SU-DHL-6 (cell line): ENCODE results near the gene ZMYND8.

ENCODE experiments used
- H2AFZ ChIP-seq: fragments of 200-600 bp; sonication (generic); 2 replicates; pipeline ENCODE4 v1.6.1; 2014; ENCODE audit warnings: low read depth, mild to moderate bottlenecking, moderate library complexity, mixed read lengths, antibody characterized with exemption, low read length; ENCODE audit not compliant: severe bottlenecking
- H3F3A ChIP-seq: fragments of 200-600 bp; shearing (Covaris generic); 2 replicates; pipeline ENCODE4 v1.6.0; 2016; ENCODE audit warnings: antibody characterized with exemption, mild to moderate bottlenecking; ENCODE audit not compliant: insufficient read depth
- H3K27ac ChIP-seq: fragments of 200-600 bp; sonication (generic); 2 replicates; pipeline ENCODE4 v1.5.1; 2016; ENCODE audit warnings: low read depth, mild to moderate bottlenecking, low read length, moderate library complexity, mixed read lengths
- H3K27me3 ChIP-seq: fragments of 200-600 bp; sonication (generic), shearing (Covaris generic); 2 replicates; pipeline ENCODE4 v1.6.0; 2014; ENCODE audit warnings: mild to moderate bottlenecking, low read length
- H3K36me3 ChIP-seq: fragments of 200-600 bp; sonication (generic); 2 replicates; pipeline ENCODE4 v1.6.1; 2014; ENCODE audit warnings: mild to moderate bottlenecking, low read length, mixed read lengths
- H3K4me2 ChIP-seq: fragments of 300-600, 200-600 bp; shearing (Covaris generic), sonication (generic); 2 replicates; pipeline ENCODE4 v1.6.0; 2014; ENCODE audit warnings: low read length, low read depth, mild to moderate bottlenecking; ENCODE audit not compliant: poor library complexity, severe bottlenecking
- H3K4me3 ChIP-seq: fragments of 200-600 bp; sonication (generic); 2 replicates; pipeline ENCODE4 v1.5.1; 2014; ENCODE audit warnings: antibody characterized with exemption, low read length, mild to moderate bottlenecking, mixed read lengths; ENCODE audit not compliant: insufficient read depth, poor library complexity, severe bottlenecking
- H3K79me2 ChIP-seq: fragments of 200-600 bp; sonication (generic); 2 replicates; pipeline ENCODE4 v1.6.1; 2014; ENCODE audit warnings: mild to moderate bottlenecking, low read length, moderate library complexity; ENCODE audit not compliant: insufficient read depth
- H3K9ac ChIP-seq: fragments of 200-600 bp; sonication (generic); 2 replicates; pipeline ENCODE4 v1.7.0; 2014; ENCODE audit warnings: mild to moderate bottlenecking, low read length
- H3K9me2 ChIP-seq: fragments of 200-600 bp; sonication (generic); replicated peaks from 2 replicates; pipeline ENCODE4 v1.6.1; 2014; ENCODE audit warnings: low read length; ENCODE audit not compliant: insufficient read depth
- H3K9me3 ChIP-seq: fragments of 200-600 bp; sonication (generic); 2 replicates; pipeline ENCODE4 v1.6.1; 2014; ENCODE audit warnings: low read length, mixed read lengths; ENCODE audit not compliant: insufficient read depth
- H4K20me1 ChIP-seq: fragments of 200-600 bp; sonication (generic); 2 replicates; pipeline ENCODE4 v1.6.1; 2014; ENCODE audit warnings: low read depth, mild to moderate bottlenecking, antibody characterized with exemption, low read length, moderate library complexity, mixed read lengths
- EZH2phosphoT487 ChIP-seq: fragments of 200-600 bp; sonication (generic), shearing (Covaris generic); conservative IDR thresholded peaks from 2 replicates; pipeline ENCODE4 v1.6.1; 2018; ENCODE audit warnings: mild to moderate bottlenecking, antibody characterized with exemption, low read length, moderate library complexity, mixed read lengths
- TF ChIP-seq, protein P1 (sequence below): fragments of 200-600 bp; sonication (generic); IDR thresholded peaks from one replicate; pipeline ENCODE4 v1.5.1; 2017; ENCODE audit warnings: antibody characterized with exemption, mild to moderate bottlenecking, low read length, moderate library complexity; ENCODE audit not compliant: insufficient read depth, poor library complexity, severe bottlenecking

The ZMYND8 gene

DNA sequence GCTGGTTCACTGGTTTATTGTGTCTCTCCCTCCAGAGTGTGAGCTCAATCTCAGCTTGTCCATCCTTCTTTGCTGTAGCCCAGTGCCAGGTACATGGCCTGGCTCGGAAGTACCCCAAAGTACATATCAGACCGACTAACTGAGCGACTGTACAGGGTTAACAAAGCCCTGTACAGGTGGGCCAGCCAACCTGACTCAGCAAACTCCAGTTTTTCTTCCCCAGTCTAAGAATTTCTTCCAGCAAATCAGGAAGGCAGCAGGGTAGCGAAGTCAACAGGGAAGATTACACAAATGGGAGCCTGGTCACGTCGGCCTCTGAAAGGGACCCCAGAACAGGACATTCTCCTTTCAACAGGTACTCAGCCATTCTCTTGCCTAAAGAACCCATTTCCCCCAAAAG, 31.3 kb downstream of the ZMYND8 start:
- Histone ChIP-seq H3K27me3 (no peaks in the 10 kb centered on the region), H3K4me3 (no peak overlapping the region), H3K27ac (no peak overlapping the region), H3K4me2 (no peak overlapping the region), H3K9me3 (no peaks in the 10 kb centered on the region), H3K36me3 (no peaks in the 10 kb centered on the region), H3F3A (no peaks in the 10 kb centered on the region), H4K20me1 (peaks cover 2% of the 10 kb centered on the region; the same call in 1 of the 2 replicates), H3K9ac (no peak overlapping the region), H2AFZ (no peak overlapping the region), H3K9me2 (no peaks in the 10 kb centered on the region), H3K79me2 (peaks cover 97% of the 10 kb centered on the region)
- no peak for TF ChIP-seq EZH2phosphoT487
- TF ChIP-seq, protein P1, sequence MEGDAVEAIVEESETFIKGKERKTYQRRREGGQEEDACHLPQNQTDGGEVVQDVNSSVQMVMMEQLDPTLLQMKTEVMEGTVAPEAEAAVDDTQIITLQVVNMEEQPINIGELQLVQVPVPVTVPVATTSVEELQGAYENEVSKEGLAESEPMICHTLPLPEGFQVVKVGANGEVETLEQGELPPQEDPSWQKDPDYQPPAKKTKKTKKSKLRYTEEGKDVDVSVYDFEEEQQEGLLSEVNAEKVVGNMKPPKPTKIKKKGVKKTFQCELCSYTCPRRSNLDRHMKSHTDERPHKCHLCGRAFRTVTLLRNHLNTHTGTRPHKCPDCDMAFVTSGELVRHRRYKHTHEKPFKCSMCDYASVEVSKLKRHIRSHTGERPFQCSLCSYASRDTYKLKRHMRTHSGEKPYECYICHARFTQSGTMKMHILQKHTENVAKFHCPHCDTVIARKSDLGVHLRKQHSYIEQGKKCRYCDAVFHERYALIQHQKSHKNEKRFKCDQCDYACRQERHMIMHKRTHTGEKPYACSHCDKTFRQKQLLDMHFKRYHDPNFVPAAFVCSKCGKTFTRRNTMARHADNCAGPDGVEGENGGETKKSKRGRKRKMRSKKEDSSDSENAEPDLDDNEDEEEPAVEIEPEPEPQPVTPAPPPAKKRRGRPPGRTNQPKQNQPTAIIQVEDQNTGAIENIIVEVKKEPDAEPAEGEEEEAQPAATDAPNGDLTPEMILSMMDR, result no peak

DNA sequence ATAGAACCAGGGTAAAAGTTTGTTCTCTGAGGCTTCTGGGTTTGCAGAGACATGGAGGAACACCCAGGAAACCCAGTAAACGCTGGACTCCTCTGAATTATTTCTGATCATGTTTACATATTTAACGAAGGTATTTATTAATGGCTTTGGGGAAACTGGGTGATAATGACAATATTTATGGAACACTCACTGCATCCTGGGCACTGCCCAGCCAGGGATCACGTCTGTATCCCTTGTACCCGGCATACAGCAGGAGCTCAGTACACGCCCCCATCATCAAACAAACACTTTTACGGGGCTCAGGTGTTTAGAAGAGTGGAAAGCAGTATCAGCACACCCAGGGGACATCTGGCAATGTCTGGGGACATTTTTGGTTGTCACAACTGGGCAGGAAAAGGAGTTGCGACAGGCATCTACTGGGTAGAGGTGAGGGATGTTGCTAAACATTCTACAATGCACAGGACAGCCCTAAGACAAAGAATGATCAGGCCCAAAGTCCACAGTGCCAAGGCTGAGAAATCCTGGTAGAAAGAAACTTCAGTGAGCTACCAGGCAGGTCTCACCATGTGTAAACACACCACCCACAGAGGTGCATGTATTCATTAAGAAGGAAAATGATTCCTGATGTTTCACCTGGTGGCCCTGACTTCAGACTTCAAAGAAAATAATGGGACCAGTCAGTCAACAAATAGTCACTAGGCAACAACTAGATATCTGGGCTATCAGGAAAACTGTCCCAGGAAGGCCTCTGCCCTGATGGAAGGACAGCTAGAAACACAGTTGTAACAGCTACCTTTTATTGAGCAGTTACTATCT, 35.3 kb downstream of the ZMYND8 start:
- Histone ChIP-seq H3K79me2 (peaks cover 97% of the 10 kb centered on the region), H3K9ac (no peak overlapping the region), H3K27ac (no peak overlapping the region), H2AFZ (no peak overlapping the region), H4K20me1 (peaks cover 2% of the 10 kb centered on the region; the same call in 1 of the 2 replicates), H3K9me2 (no peaks in the 10 kb centered on the region), H3K4me2 (no peak overlapping the region), H3K27me3 (no peaks in the 10 kb centered on the region), H3K36me3 (no peaks in the 10 kb centered on the region), H3K9me3 (no peaks in the 10 kb centered on the region), H3K4me3 (no peak overlapping the region), H3F3A (no peaks in the 10 kb centered on the region)
- TF ChIP-seq EZH2phosphoT487, result no peak
- TF ChIP-seq, protein P1, result no peak

GRCh38 chr20:47319517-47320252, 36.8 kb downstream of the ZMYND8 start:
- Histone ChIP-seq H3K9me3 (no peaks in the 10 kb centered on the region), H3K27ac (no peak overlapping the region), H4K20me1 (peaks cover 2% of the 10 kb centered on the region; the same call in 1 of the 2 replicates), H3K36me3 (no peaks in the 10 kb centered on the region), H3F3A (no peaks in the 10 kb centered on the region), H3K4me3 (no peak overlapping the region), H2AFZ (no peak overlapping the region), H3K4me2 (no peak overlapping the region), H3K27me3 (no peaks in the 10 kb centered on the region), H3K9ac (no peak overlapping the region), H3K9me2 (no peaks in the 10 kb centered on the region), H3K79me2 (peaks cover 99% of the 10 kb centered on the region)
- TF ChIP-seq EZH2phosphoT487, result no peak
- TF ChIP-seq, protein P1, result no peak
